Erythroblast (primary cell): ENCODE data around the gene SLA2.

Experiments
- GATA1 ChIP-seq: IDR thresholded peaks from 2 replicates; pipeline ENCODE4 v1.6.1; 2011; ENCODE audit warnings: low read depth, mild to moderate bottlenecking, control low read depth, low read length, moderate library complexity
- POLR2A ChIP-seq: IDR thresholded peaks from 2 replicates; pipeline ENCODE4 v1.6.1; 2011; ENCODE audit warnings: mild to moderate bottlenecking, low read length

DNA sequence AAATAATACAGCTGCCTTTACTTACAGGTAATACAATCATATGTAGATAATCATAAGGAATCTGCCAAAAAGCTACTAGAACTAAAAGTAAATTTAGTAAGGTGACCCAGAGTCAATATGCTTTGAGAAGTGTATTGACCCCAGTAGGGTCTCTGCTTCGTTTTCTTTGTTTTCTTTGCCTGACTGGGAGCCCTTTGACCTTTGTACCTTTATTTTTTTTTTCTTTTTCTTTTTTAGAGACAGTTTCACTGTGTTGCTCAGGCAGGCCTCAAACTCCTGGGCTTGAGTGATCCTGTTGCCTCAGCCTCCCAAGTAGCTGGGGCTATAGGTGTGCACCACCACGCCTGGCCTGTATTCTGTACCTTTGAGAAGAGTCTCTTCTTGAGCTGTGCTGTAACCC, 22.6 kb downstream of the SLA2 start:
- TF ChIP-seq POLR2A (no peak), GATA1 (no peak)
